Vagina (tissue), 2 donors: ENCODE measurements around the gene FUCA1.

Source experiments
- CTCF ChIP-seq, 3 experiments: fragments of 450-650 bp in 2 of 3; fragments of 200-600 bp in 1 of 3; sonication (generic) in 1 of 3; IDR thresholded peaks; one replicate each; pipeline ENCODE4 v1.5.1; 2017 to 2019; ENCODE audit warnings: antibody characterized with exemption in 3 of 3, mild to moderate bottlenecking in 2 of 3, moderate library complexity in 2 of 3
- POLR2A ChIP-seq, 2 donors: fragments of 450-650 bp; IDR thresholded peaks; one replicate each; pipeline ENCODE4 v1.6.1; 2017; ENCODE audit warnings: antibody characterized with exemption in 2 of 2, mild to moderate bottlenecking in 2 of 2, moderate library complexity in 2 of 2

- TF ChIP-seq CTCF (IDR thresholded peaks at IDR 0.05) (peak in 1 of 3 experiments; percentile 19), POLR2A (IDR thresholded peaks at IDR 0.05) (no peak)
Observed at GRCh38 chr1:23916209-23917131, 48.4 kb upstream of the FUCA1 start.
